DMS153 (cell line): ENCODE measurements around the gene CRIP3.
"Not testable (repeated sequence)": the region's sequence is repeated elsewhere in the genome, so short reads cannot be mapped to it uniquely, and the experiment has no call there.

Source experiments
- DNase-seq: peaks from one replicate; lab custom pipeline; 2025; lab: John Stamatoyannopoulos, UW

The CRIP3 gene

GRCh38 chr6:43306086-43306485 is 2.5 kb downstream of the CRIP3 start:
- DNase-seq = no peak

- no peak for DNase-seq
These were observed 3.7 kb downstream of the CRIP3 start for GRCh38 chr6:43304882-43305281.

GRCh38 chr6:43304361-43304760 is 4.3 kb downstream of the CRIP3 start:
- DNase-seq = no peak

- DNase-seq = no peak
These were observed 4.8 kb downstream of the CRIP3 start for GRCh38 chr6:43303751-43304331.

GRCh38 chr6:43303006-43303405 is 5.6 kb downstream of the CRIP3 start:
- DNase-seq = not testable (repeated sequence)

GRCh38 chr6:43302126-43302525 is 6.5 kb downstream of the CRIP3 start:
- no peak for DNase-seq

GRCh38 chr6:43301081-43301870 is 7.3 kb downstream of the CRIP3 start:
- DNase-seq = no peak

GRCh38 chr6:43299338-43300293 is 9.0 kb downstream of the CRIP3 start:
- DNase-seq = no peak

GRCh38 chr6:43298565-43299337 is 9.9 kb downstream of the CRIP3 start:
- no peak for DNase-seq

GRCh38 chr6:43297644-43298564 is 10.7 kb downstream of the CRIP3 start, which contains the start of gene SLC22A7:
Gene SLC22A7, plus strand, starts transcription at chr6:43298260. Its CDS starts 99 bp downstream, at chr6:43298359.
- no peak for DNase-seq

GRCh38 chr6:43296780-43297497 is 11.7 kb downstream of the CRIP3 start:
- DNase-seq = no peak

- no peak for DNase-seq
These were observed 13.2 kb downstream of the CRIP3 start for GRCh38 chr6:43295456-43295855.

GRCh38 chr6:43294536-43294935 is 14.1 kb downstream of the CRIP3 start:
- no peak for DNase-seq

GRCh38 chr6:43293698-43294097 is 14.9 kb downstream of the CRIP3 start:
- DNase-seq = no peak

- DNase-seq = no peak
These were observed 15.8 kb downstream of the CRIP3 start for GRCh38 chr6:43292763-43293318.

- no peak for DNase-seq
These were observed 16.3 kb downstream of the CRIP3 start for GRCh38 chr6:43292341-43292740.

- DNase-seq = no peak
These were observed 16.9 kb downstream of the CRIP3 start for GRCh38 chr6:43291708-43292107.

- no peak for DNase-seq
These were observed 17.7 kb downstream of the CRIP3 start for GRCh38 chr6:43290905-43291355.

- no peak for DNase-seq
These were observed 18.2 kb downstream of the CRIP3 start for GRCh38 chr6:43290339-43290904.
